ENCODE results near the gene ARG1.

ARG1 gene

GRCh38 chr6:131615275-131615674 lies 42.2 kb downstream of the ARG1 start:
- H3K4me3 Mint-ChIP-seq, result no peak overlapping the region
- no peaks in the 10 kb centered on the region for H3K9me3 Mint-ChIP-seq
- DNase-seq (ENCODE audit: low spot score in 2 of 2) (no peak), ATAC-seq (no peak)
- no peak overlapping the region for H3K27ac Mint-ChIP-seq
- H3K4me1 Mint-ChIP-seq, result no peaks in the 10 kb centered on the region
- peaks cover 98% of the 10 kb centered on the region for H3K36me3 Mint-ChIP-seq

GRCh38 chr6:131627724-131628682 lies 55.0 kb downstream of the ARG1 start, which contains the start of gene MED23:
Gene MED23 (minus strand): TSS chr6:131628242. CDS start chr6:131628049, 193 bp downstream.
- Mint-ChIP-seq H3K4me1 (peaks cover 21% of the 10 kb centered on the region), H3K36me3 (peaks cover 50% of the 10 kb centered on the region), H3K27ac (peak within 1 kb of the TSS; percentile 98), H3K4me3 (peak within 1 kb of the TSS; percentile 99), H3K9me3 (no peaks in the 10 kb centered on the region)
- peak; percentile 91 for ATAC-seq
- peak; percentile 97 to 100 for DNase-seq (ENCODE audit: low spot score in 2 of 2)

GRCh38 chr6:131628726-131629125 lies 55.7 kb downstream of the ARG1 start:
- H3K36me3 Mint-ChIP-seq, result peaks cover 43% of the 10 kb centered on the region
- peak overlapping the region; percentile 99 for H3K4me3 Mint-ChIP-seq
- no peak for DNase-seq (ENCODE audit: low spot score in 2 of 2)
- peak overlapping the region; percentile 98 for H3K27ac Mint-ChIP-seq
- H3K9me3 Mint-ChIP-seq, result no peaks in the 10 kb centered on the region
- peak; percentile 58 for ATAC-seq
- H3K4me1 Mint-ChIP-seq, result peaks cover 21% of the 10 kb centered on the region

DNA sequence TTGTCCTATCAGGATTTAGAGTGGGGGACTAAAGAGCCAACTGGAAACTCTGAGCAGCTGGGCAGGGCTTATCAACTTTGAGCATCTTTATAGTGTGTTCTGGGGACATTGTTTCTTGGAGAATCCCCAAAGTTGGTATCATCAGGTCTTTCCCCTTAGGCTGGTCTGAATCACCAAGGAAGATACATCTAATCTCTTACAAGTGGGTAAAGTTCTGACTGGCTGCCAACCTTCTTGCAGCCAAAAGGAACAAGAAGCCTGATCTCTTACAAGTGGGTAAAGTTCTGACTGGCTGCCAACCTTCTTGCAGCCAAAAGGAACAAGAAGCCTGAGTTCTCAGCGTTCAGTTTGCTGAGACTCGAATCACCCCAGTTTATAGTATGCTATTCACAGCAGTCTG lies 56.6 kb downstream of the ARG1 start:
- Mint-ChIP-seq H3K36me3 (peaks cover 34% of the 10 kb centered on the region), H3K27ac (peak overlapping the region; percentile 98), H3K4me3 (peak overlapping the region; percentile 99), H3K9me3 (no peaks in the 10 kb centered on the region), H3K4me1 (peaks cover 21% of the 10 kb centered on the region)
- ATAC-seq (peak; percentile 52), DNase-seq (ENCODE audit: low spot score in 2 of 2) (no peak)

GRCh38 chr6:131631625-131632289 lies 58.7 kb downstream of the ARG1 start:
- Mint-ChIP-seq H3K27ac (no peak overlapping the region), H3K36me3 (peaks cover 14% of the 10 kb centered on the region)

More at GRCh38 chr6:131631625-131632289, 58.7 kb downstream of the ARG1 start:
- peaks cover 21% of the 10 kb centered on the region for H3K4me1 Mint-ChIP-seq
- DNase-seq (ENCODE audit: low spot score in 2 of 2) (no peak), ATAC-seq (no peak)
- no peak overlapping the region for H3K4me3 Mint-ChIP-seq
- no peaks in the 10 kb centered on the region for H3K9me3 Mint-ChIP-seq
